Suppressor macrophage treated with lipopolysaccharide for 4 hours (primary cell): ENCODE results near the gene SLC11A1.

Source experiments
- DNase-seq: peaks from one replicate; pipeline ENCODE4 v3.0.0-alpha.2; 2020

Gene SLC11A1

GRCh38 chr2:218437969-218438368 is 55.9 kb downstream of the SLC11A1 start:
- no peak for DNase-seq

GRCh38 chr2:218438596-218438995 is 56.5 kb downstream of the SLC11A1 start:
- peak; percentile 26 for DNase-seq

- no peak for DNase-seq
These were observed 62.8 kb downstream of the SLC11A1 start for GRCh38 chr2:218444692-218445357.

GRCh38 chr2:218445602-218446001 is 63.5 kb downstream of the SLC11A1 start:
- DNase-seq = no peak
